NT2/D1 (cell line): ENCODE data around the gene NACC2.

Experiments used
- YY1 ChIP-seq: IDR thresholded peaks from 2 replicates; pipeline ENCODE4 v1.6.1; 2011; ENCODE audit not compliant: insufficient read length, insufficient read depth
- ZNF274 ChIP-seq: IDR thresholded peaks from 2 replicates; pipeline ENCODE4 v1.6.1; 2011; ENCODE audit warnings: mild to moderate bottlenecking, low read depth, low read length

- TF ChIP-seq YY1 (no peak), ZNF274 (no peak)
Measured at GRCh38 chr9:136078024-136078423, 17.1 kb downstream of the NACC2 start.
